ENCODE results near the gene ISYNA1.

GRCh38 chr19:18428173-18428786 lies 9.7 kb downstream of the ISYNA1 start:
- no peak for TF ChIP-seq CTCF (IDR thresholded peaks at IDR 0.05; ENCODE audit: insufficient read depth, low read depth, low read length)
- TF ChIP-seq EZH2 (IDR thresholded peaks at IDR 0.05; ENCODE audit: insufficient read depth, low read length) = no peak

All from astrocyte (in vitro differentiated cells and primary cell).